Vagina (tissue), 2 donors: ENCODE measurements around the gene MYCN. TPM values are rescaled to one million over a fixed set of nuclear protein-coding genes. Genes with fewer than 3 reads are reported as not detected.

Experiments
- DNase-seq, 2 donors: peaks; one replicate each; pipeline ENCODE4 v3.0.0-alpha.2; 2017; ENCODE audit errors: extremely low spot score in 2 of 2
- H3K27ac ChIP-seq: fragments of 200-600 bp; sonication (generic); one replicate; pipeline ENCODE4 v1.5.1; 2019
- H3K27me3 ChIP-seq: fragments of 200-600 bp; sonication (generic); one replicate; pipeline ENCODE4 v1.5.1; 2019
- H3K36me3 ChIP-seq, 2 donors: fragments of 200-600 bp; sonication (generic); one replicate each; pipeline ENCODE4 v1.5.1; 2017 to 2019
- H3K4me1 ChIP-seq: fragments of 200-600 bp; sonication (generic); one replicate; pipeline ENCODE4 v1.5.1; 2019
- H3K4me3 ChIP-seq, 2 donors: fragments of 200-600 bp; sonication (generic); 1 replicate in 1 of 2; 2 replicates in 1 of 2; pipeline ENCODE4 v1.5.1; 2016 to 2019
- H3K9me3 ChIP-seq: fragments of 200-600 bp; sonication (generic); one replicate; pipeline ENCODE4 v1.5.1; 2019
- CTCF ChIP-seq, 3 experiments: fragments of 450-650 bp in 2 of 3; fragments of 200-600 bp in 1 of 3; sonication (generic) in 1 of 3; IDR thresholded peaks; one replicate each; pipeline ENCODE4 v1.5.1; 2017 to 2019; ENCODE audit warnings: antibody characterized with exemption in 3 of 3, mild to moderate bottlenecking in 2 of 3, moderate library complexity in 2 of 3
- POLR2A ChIP-seq, 2 donors: fragments of 450-650 bp; IDR thresholded peaks; one replicate each; pipeline ENCODE4 v1.6.1; 2017; ENCODE audit warnings: antibody characterized with exemption in 2 of 2, mild to moderate bottlenecking in 2 of 2, moderate library complexity in 2 of 2
- POLR2AphosphoS5 ChIP-seq, 2 donors: sonication (generic); formaldehyde crosslinking; IDR thresholded peaks; one replicate each; pipeline ENCODE4 v1.9.0; 2017; ENCODE audit warnings: antibody characterized with exemption in 2 of 2, mild to moderate bottlenecking in 2 of 2, low read depth in 1 of 2; ENCODE audit not compliant: insufficient read depth in 1 of 2
- intact Hi-C: fragments of 100-400 bp; cut with DNase I; formaldehyde crosslinking; loops from one replicate; pipeline ENCODE4 v1.15.1; 2023
- total RNA-seq: library from RNA; depleted of rRNA; stranded (reverse); fragments of >200 nt; gene quantifications from one replicate; pipeline ENCODE4 v1.2.3, GENCODE V29; 2016

Gene MYCN
- total RNA-seq, 1 donor from 2014 or later: 2.0 TPM

GRCh38 chr2:15986068-15986560, 45.8 kb downstream of the MYCN start:
- no peak for DNase-seq
- no peaks in the 10 kb centered on the region for H3K4me1 ChIP-seq
- H3K36me3 ChIP-seq: no peaks in the 10 kb centered on the region
- H3K27ac ChIP-seq: no peak overlapping the region
- no peaks in the 10 kb centered on the region for H3K9me3 ChIP-seq
- H3K27me3 ChIP-seq: no peaks in the 10 kb centered on the region
- no peak overlapping the region for H3K4me3 ChIP-seq
- TF ChIP-seq POLR2A (IDR thresholded peaks at IDR 0.05) (no peak), CTCF (IDR thresholded peaks at IDR 0.05) (no peak), POLR2AphosphoS5 (IDR thresholded peaks at IDR 0.05; ENCODE audit: insufficient read depth in 1 of 2, low read depth in 1 of 2) (no peak)
- intact Hi-C loops: no loop called here

- Histone ChIP-seq H3K27ac (no peak overlapping the region), H3K9me3 (no peaks in the 10 kb centered on the region), H3K27me3 (no peaks in the 10 kb centered on the region), H3K4me3 (no peak overlapping the region), H3K36me3 (no peaks in the 10 kb centered on the region), H3K4me1 (no peaks in the 10 kb centered on the region)
- no peak for DNase-seq
- TF ChIP-seq CTCF (IDR thresholded peaks at IDR 0.05): no peak
- TF ChIP-seq POLR2A (IDR thresholded peaks at IDR 0.05): no peak
- no peak for TF ChIP-seq POLR2AphosphoS5 (IDR thresholded peaks at IDR 0.05; ENCODE audit: insufficient read depth in 1 of 2, low read depth in 1 of 2)
- intact Hi-C loops: no loop called here
Measured at GRCh38 chr2:15986644-15987043, 46.3 kb downstream of the MYCN start.

GRCh38 chr2:15988733-15989132, 48.4 kb downstream of the MYCN start:
- H3K9me3 ChIP-seq: no peaks in the 10 kb centered on the region
- no peak for TF ChIP-seq CTCF (IDR thresholded peaks at IDR 0.05)
- TF ChIP-seq POLR2A (IDR thresholded peaks at IDR 0.05): no peak
- no peak for TF ChIP-seq POLR2AphosphoS5 (IDR thresholded peaks at IDR 0.05; ENCODE audit: insufficient read depth in 1 of 2, low read depth in 1 of 2)

GRCh38 chr2:15989559-15989958, 49.2 kb downstream of the MYCN start:
- Histone ChIP-seq H3K27ac (no peak overlapping the region), H3K4me3 (no peak overlapping the region), H3K27me3 (no peaks in the 10 kb centered on the region), H3K36me3 (no peaks in the 10 kb centered on the region), H3K4me1 (no peaks in the 10 kb centered on the region), H3K9me3 (no peaks in the 10 kb centered on the region)
- no peak for DNase-seq
- TF ChIP-seq POLR2AphosphoS5 (IDR thresholded peaks at IDR 0.05; ENCODE audit: insufficient read depth in 1 of 2, low read depth in 1 of 2) (no peak), POLR2A (IDR thresholded peaks at IDR 0.05) (no peak), CTCF (IDR thresholded peaks at IDR 0.05) (no peak)
- intact Hi-C loops: no loop called here

More at GRCh38 chr2:15988733-15989132, 48.4 kb downstream of the MYCN start:
- H3K27ac ChIP-seq: no peak overlapping the region
- H3K4me3 ChIP-seq: no peak overlapping the region
- no peaks in the 10 kb centered on the region for H3K36me3 ChIP-seq
- H3K4me1 ChIP-seq: no peaks in the 10 kb centered on the region
- no peaks in the 10 kb centered on the region for H3K27me3 ChIP-seq
- DNase-seq: no peak
- intact Hi-C loops: no loop called here

- H3K4me3 ChIP-seq: no peak overlapping the region
- no peak overlapping the region for H3K27ac ChIP-seq
- intact Hi-C loops: no loop called here
- H3K4me1 ChIP-seq: no peaks in the 10 kb centered on the region
- H3K27me3 ChIP-seq: no peaks in the 10 kb centered on the region
- no peak for TF ChIP-seq CTCF (IDR thresholded peaks at IDR 0.05)
- no peak for TF ChIP-seq POLR2A (IDR thresholded peaks at IDR 0.05)
- DNase-seq: no peak
- H3K36me3 ChIP-seq: no peaks in the 10 kb centered on the region
- H3K9me3 ChIP-seq: no peaks in the 10 kb centered on the region
Measured at GRCh38 chr2:15990151-15991101, 50.1 kb downstream of the MYCN start.
